ENCODE measurements around the gene ATXN2. TPM values are rescaled to one million over a fixed set of nuclear protein-coding genes. Genes with fewer than 3 reads are reported as not detected.

The ATXN2 gene, protein sequence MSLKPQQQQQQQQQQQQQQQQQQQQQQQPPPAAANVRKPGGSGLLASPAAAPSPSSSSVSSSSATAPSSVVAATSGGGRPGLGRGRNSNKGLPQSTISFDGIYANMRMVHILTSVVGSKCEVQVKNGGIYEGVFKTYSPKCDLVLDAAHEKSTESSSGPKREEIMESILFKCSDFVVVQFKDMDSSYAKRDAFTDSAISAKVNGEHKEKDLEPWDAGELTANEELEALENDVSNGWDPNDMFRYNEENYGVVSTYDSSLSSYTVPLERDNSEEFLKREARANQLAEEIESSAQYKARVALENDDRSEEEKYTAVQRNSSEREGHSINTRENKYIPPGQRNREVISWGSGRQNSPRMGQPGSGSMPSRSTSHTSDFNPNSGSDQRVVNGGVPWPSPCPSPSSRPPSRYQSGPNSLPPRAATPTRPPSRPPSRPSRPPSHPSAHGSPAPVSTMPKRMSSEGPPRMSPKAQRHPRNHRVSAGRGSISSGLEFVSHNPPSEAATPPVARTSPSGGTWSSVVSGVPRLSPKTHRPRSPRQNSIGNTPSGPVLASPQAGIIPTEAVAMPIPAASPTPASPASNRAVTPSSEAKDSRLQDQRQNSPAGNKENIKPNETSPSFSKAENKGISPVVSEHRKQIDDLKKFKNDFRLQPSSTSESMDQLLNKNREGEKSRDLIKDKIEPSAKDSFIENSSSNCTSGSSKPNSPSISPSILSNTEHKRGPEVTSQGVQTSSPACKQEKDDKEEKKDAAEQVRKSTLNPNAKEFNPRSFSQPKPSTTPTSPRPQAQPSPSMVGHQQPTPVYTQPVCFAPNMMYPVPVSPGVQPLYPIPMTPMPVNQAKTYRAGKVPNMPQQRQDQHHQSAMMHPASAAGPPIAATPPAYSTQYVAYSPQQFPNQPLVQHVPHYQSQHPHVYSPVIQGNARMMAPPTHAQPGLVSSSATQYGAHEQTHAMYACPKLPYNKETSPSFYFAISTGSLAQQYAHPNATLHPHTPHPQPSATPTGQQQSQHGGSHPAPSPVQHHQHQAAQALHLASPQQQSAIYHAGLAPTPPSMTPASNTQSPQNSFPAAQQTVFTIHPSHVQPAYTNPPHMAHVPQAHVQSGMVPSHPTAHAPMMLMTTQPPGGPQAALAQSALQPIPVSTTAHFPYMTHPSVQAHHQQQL
- 63.7 to 66.8 TPM (median 66.1 TPM) in 3 replicates for total RNA-seq
- long read RNA-seq, partial matches to known transcripts: 2 of 14 reads
- long read RNA-seq, other reads (novel, unspliced or antisense): 12 of 14 reads

GRCh38 chr12:111598637-111599452 is at the start of gene ATXN2:
ATXN2 (minus strand) TSS chr12:111599315; CDS start chr12:111599034, 281 bp downstream.
- Mint-ChIP-seq H3K36me3 (ENCODE audit: low read depth) (no peaks in the 10 kb centered on the region), H3K27me3 (ENCODE audit: low read depth) (no peaks in the 10 kb centered on the region), H3K9me3 (ENCODE audit: low read depth) (no peaks in the 10 kb centered on the region), H3K27ac (ENCODE audit: unreplicated experiment) (peak within 1 kb of the TSS; percentile 92), H3K4me1 (ENCODE audit: low read depth) (peaks cover 43% of the 10 kb centered on the region), H3K4me3 (ENCODE audit: unreplicated experiment) (peak within 1 kb of the TSS; percentile 84)
- TF ChIP-seq, protein P1, sequence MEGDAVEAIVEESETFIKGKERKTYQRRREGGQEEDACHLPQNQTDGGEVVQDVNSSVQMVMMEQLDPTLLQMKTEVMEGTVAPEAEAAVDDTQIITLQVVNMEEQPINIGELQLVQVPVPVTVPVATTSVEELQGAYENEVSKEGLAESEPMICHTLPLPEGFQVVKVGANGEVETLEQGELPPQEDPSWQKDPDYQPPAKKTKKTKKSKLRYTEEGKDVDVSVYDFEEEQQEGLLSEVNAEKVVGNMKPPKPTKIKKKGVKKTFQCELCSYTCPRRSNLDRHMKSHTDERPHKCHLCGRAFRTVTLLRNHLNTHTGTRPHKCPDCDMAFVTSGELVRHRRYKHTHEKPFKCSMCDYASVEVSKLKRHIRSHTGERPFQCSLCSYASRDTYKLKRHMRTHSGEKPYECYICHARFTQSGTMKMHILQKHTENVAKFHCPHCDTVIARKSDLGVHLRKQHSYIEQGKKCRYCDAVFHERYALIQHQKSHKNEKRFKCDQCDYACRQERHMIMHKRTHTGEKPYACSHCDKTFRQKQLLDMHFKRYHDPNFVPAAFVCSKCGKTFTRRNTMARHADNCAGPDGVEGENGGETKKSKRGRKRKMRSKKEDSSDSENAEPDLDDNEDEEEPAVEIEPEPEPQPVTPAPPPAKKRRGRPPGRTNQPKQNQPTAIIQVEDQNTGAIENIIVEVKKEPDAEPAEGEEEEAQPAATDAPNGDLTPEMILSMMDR (IDR thresholded peaks at IDR 0.05): no peak
- peak; percentile 70 for DNase-seq (ENCODE audit: low spot score)

GRCh38 chr12:111645433-111645832 is 46.3 kb upstream of the ATXN2 start:
- H3K27ac Mint-ChIP-seq (ENCODE audit: unreplicated experiment): no peak overlapping the region
- peaks cover 10% of the 10 kb centered on the region for H3K4me1 Mint-ChIP-seq (ENCODE audit: low read depth)
- DNase-seq (ENCODE audit: low spot score): no peak
- TF ChIP-seq, protein P1 (IDR thresholded peaks at IDR 0.05): no peak
- H3K4me3 Mint-ChIP-seq (ENCODE audit: unreplicated experiment): no peak overlapping the region
- H3K27me3 Mint-ChIP-seq (ENCODE audit: low read depth): no peaks in the 10 kb centered on the region
- no peaks in the 10 kb centered on the region for H3K9me3 Mint-ChIP-seq (ENCODE audit: low read depth)
- peaks cover 30% of the 10 kb centered on the region for H3K36me3 Mint-ChIP-seq (ENCODE audit: low read depth)

- DNase-seq (ENCODE audit: low spot score): no peak
- H3K4me1 Mint-ChIP-seq (ENCODE audit: low read depth): peaks cover 10% of the 10 kb centered on the region
- peaks cover 26% of the 10 kb centered on the region for H3K36me3 Mint-ChIP-seq (ENCODE audit: low read depth)
- no peak overlapping the region for H3K27ac Mint-ChIP-seq (ENCODE audit: unreplicated experiment)
- no peak overlapping the region for H3K4me3 Mint-ChIP-seq (ENCODE audit: unreplicated experiment)
- no peaks in the 10 kb centered on the region for H3K9me3 Mint-ChIP-seq (ENCODE audit: low read depth)
- H3K27me3 Mint-ChIP-seq (ENCODE audit: low read depth): no peaks in the 10 kb centered on the region
- TF ChIP-seq, protein P1 (IDR thresholded peaks at IDR 0.05): no peak
These were observed 44.3 kb upstream of the ATXN2 start for GRCh38 chr12:111643427-111643826.

DNA sequence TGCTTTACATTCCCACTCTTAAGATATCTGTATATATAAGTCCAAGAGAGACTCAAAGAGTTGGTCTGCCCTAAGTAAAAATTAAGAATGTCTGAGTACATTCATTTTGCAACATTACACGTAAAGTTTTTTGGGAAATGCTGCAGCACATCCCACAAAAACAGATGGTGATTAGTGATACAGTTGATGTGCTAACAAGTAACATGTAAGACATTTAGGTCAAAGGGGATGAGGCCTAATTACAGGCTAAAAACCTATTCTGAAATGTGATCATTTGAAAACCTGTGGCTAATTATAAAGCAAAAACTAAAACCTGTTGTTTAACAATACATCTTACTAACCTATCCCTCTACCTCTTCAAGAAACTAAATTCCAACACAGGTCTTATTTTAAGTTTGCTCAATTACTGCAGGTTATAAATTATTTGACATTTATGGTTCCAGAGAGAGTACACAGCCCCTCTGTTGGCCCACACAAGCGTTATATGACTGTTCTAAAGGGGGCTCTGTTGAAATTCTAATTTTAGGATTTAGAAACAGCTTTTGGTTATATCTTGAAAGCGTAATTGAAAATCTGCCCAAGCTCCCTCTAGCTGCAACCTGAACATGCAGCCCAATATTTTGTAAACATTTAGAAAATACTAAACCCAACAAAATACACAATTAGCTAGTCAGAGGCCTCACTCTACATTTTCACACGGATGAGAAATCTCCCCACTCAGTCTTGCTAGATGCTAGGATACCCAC is 43.7 kb upstream of the ATXN2 start:
- no peak for DNase-seq (ENCODE audit: low spot score)
- Mint-ChIP-seq H3K9me3 (ENCODE audit: low read depth) (no peaks in the 10 kb centered on the region), H3K27me3 (ENCODE audit: low read depth) (no peaks in the 10 kb centered on the region), H3K27ac (ENCODE audit: unreplicated experiment) (no peak overlapping the region), H3K36me3 (ENCODE audit: low read depth) (peaks cover 26% of the 10 kb centered on the region), H3K4me3 (ENCODE audit: unreplicated experiment) (no peak overlapping the region), H3K4me1 (ENCODE audit: low read depth) (peaks cover 10% of the 10 kb centered on the region)
- TF ChIP-seq, protein P1 (IDR thresholded peaks at IDR 0.05): peak; percentile 25

Data from chondrocyte (in vitro differentiated cells).